Activated naive CD4-positive, alpha-beta T cell (primary cell): Measurements from ENCODE around the gene KCNK5.

Experiments used
- DNase-seq, 4 experiments: peaks; one replicate each; lab custom pipeline; 2025; lab: John Stamatoyannopoulos, UW

KCNK5 gene, protein sequence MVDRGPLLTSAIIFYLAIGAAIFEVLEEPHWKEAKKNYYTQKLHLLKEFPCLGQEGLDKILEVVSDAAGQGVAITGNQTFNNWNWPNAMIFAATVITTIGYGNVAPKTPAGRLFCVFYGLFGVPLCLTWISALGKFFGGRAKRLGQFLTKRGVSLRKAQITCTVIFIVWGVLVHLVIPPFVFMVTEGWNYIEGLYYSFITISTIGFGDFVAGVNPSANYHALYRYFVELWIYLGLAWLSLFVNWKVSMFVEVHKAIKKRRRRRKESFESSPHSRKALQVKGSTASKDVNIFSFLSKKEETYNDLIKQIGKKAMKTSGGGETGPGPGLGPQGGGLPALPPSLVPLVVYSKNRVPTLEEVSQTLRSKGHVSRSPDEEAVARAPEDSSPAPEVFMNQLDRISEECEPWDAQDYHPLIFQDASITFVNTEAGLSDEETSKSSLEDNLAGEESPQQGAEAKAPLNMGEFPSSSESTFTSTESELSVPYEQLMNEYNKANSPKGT

GRCh38 chr6:39228992-39229767 lies at the start of gene KCNK5:
Gene KCNK5, minus strand, starts transcription at chr6:39229475. Its CDS starts 364 bp downstream, at chr6:39229111.
- peak; percentile 14 to 37 (median 34) for DNase-seq

- DNase-seq: no peak
Observed at GRCh38 chr6:39276379-39276995, 47.2 kb upstream of the KCNK5 start.

- no peak for DNase-seq
Observed at GRCh38 chr6:39274903-39275302, 45.6 kb upstream of the KCNK5 start.

- DNase-seq: no peak
Observed at GRCh38 chr6:39274471-39274870, 45.2 kb upstream of the KCNK5 start.

DNA sequence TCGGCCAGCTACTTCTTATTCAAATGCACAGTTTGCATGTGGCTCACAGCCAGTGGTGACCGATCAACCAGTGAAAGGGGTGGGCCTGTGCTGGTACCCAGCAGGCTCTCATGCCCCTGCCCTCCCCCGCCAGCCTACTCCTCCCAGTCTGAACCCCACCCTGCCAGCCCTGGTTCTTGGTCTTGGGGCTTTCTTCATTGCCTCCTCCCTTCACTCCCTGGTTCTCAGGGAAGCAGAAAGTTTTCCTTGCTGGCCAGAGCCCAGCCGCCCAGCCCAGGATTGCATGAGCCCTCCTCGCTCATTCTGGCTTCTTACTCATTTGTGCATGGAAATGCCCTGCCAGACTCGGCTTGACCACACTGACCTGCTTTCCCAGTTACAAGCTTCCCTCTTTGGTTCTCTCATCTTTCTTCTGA lies 44.1 kb upstream of the KCNK5 start:
- no peak for DNase-seq

- no peak for DNase-seq
Observed at GRCh38 chr6:39269961-39270360, 40.7 kb upstream of the KCNK5 start.

DNA sequence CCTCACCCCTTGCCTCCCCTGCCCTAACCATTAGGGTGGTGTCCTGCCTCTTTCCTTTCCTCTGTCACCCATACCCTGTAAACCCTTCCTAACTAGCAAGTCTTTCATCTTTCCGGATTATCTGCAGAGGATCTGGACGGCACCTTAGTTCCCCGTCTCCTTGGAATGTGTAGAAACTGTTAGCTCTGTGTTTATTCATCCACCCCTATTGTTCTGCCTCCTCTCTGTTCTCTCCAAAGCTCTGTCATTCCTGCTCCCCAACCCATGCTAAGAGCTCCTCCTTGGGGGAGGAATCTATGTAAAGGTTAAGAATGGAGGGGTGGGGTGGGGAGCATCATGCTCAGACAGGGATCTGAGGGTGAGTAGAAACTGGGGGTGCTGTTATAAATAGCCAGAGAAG lies 39.4 kb upstream of the KCNK5 start:
- DNase-seq: no peak

- no peak for DNase-seq
Observed at GRCh38 chr6:39268171-39268570, 38.9 kb upstream of the KCNK5 start.

DNA sequence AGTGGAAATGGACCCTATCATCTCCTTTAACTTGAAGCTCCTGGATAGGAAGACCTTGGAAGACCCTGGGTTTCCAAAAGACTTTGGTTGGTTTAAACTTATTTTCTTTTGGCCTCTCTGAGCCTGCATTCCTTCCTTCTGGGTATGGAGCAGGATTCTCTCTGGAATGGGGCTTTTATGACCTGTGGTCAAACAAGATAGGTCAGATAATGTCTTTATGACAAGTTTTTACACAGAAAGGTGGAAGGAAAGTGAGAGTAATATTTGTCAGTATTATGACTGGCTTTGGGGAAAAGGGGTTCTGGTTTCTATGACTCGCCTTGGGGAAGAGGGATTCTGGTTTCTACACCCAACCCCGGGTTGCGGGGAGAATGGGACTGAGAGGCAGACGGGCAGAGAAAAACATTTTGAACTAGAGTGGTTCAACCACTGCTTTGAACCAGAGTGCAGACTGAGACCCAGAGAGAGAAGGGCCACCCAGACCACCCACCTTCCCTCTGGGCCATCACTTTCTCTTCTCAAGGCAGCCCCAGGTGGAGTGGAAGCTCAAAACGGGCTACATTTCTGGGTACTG lies 37.6 kb upstream of the KCNK5 start:
- DNase-seq: no peak

DNA sequence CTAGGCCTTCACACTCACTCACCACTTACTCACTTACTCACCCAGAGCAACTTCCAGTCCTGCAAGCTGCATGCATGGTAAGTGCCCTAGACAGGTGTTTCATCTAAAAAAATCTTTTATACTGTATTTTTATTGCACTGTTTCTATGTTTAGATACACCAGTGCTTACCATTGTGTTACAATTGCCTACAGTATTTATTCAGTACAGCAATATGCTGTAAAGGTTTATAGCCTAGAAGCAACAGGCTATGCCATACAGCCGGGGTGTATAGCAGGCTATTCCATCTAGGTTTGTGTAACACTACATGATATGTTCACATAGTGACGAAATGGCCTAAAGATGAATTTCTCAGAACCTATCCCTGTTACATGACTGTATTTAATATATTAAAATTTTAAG lies 37.1 kb upstream of the KCNK5 start:
- DNase-seq: no peak

DNA sequence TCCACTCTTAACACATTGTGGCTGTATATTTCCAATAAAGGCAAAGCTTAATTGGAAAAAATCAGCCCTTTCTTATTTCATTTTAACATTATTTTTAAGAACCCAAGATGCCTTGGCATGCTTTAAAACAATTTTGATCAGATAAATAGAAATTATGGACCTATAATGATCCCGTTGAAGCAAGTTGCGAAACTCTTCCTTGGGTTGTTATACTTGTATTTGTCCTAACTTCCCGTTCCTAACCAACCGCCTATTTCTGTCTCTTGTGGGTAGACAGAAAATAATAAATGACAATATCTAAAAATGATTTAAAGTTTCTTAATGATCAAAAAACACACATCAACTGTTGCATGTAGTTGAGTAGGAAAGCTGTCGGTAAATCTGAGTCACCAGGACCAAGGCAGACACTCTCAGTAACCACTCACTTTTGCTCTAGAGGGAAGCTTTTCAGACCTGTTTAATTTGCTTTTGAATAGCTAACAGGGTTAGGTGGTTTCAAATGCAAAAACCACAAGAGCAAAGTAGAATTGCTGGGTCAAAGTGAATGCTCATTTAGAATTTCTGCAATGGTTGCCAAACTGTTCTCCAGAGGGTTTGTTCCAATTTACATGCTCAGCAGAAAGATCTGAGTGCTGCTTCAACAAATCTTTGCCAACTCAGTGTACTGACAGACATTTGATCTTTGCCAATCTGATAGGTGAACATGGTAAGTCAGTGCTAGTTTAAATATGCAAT lies 34.2 kb upstream of the KCNK5 start:
- DNase-seq: no peak

- DNase-seq: no peak
Observed at GRCh38 chr6:39261751-39262150, 32.5 kb upstream of the KCNK5 start.

GRCh38 chr6:39260953-39261352 lies 31.7 kb upstream of the KCNK5 start:
- no peak for DNase-seq

DNA sequence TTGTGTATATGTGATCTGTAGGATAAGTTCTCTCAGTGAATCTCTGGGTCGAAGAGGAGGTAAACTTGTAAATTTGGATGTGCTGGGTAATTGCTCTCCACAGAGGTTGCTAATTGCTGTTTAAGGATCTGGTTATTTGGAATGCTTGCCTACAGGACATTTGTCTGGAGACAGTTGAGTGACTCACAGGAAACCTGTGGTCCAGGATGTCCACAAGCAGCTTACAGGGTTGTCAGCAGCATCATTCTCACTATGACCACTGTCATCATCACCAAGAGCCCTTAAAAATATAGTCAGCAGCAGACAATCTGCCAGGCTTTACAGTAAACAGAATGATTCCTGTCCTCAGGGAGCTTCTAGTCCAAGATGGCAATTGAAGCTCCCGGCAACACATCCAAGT lies 31.2 kb upstream of the KCNK5 start:
- DNase-seq: no peak

- DNase-seq: no peak
Observed at GRCh38 chr6:39256294-39256940, 27.1 kb upstream of the KCNK5 start.

DNA sequence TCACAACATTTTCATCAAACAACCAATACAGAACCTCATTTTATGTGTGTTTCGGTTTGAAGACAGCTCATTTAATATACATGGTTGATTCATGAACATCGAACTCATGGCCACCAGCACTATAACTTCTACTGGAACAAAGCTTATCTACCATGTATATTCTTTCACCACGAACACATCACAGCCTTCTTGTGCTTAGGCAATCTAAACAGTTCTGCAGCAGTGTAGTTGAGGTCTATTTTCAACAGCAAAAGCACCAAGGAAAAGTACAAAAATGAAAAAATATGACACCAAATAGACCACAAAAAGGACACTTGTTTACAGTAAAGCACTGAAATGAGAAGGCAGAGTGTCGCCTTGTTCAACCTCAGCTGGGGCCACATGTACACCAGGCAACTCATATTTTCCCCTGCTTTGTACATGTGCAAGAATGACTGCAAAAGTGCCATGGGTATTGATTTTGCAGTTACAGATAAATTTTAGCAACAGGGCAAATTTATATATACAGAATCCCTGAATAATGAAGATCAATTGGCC lies 25.8 kb upstream of the KCNK5 start:
- no peak for DNase-seq

GRCh38 chr6:39251406-39251805 lies 22.1 kb upstream of the KCNK5 start:
- no peak for DNase-seq

DNA sequence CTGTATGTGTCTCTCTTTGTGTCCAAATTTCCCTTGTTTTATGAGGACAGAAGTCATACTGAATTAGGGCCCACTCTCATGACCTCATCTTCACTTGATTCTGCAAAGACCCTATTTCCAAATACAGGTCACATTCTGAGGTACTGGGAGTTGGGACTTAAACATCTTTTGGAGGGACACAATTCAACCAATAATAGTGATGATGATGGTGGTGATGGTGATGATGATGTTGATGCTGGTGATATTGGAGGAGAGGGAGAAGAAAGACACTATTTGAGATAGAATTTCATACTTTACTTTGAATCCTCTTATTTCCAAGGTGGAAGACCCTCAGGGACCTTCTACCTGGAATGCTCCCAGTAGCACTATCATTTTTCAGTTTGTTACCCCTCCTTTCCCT lies 21.2 kb upstream of the KCNK5 start:
- DNase-seq: no peak

DNA sequence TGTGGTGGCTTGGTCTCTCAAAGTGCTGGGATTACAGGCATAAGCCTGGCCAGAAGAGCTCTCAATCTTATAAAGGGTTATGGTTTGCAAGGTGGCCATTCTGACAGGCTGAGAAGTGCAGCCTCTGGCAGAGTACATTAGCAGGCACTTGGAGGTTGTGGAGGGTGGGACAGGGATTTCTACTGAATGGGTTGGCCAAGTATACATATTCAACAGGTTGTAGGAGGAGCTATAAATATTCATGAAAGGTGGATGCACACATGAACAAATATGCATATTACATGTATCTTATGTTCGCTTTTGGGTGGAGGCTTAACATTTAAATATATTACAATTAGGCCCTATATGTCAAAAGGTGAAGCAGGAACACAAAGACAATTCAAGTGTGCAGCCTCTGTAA lies 20.0 kb upstream of the KCNK5 start:
- no peak for DNase-seq

- DNase-seq: no peak
Observed at GRCh38 chr6:39247667-39248194, 18.5 kb upstream of the KCNK5 start.

DNA sequence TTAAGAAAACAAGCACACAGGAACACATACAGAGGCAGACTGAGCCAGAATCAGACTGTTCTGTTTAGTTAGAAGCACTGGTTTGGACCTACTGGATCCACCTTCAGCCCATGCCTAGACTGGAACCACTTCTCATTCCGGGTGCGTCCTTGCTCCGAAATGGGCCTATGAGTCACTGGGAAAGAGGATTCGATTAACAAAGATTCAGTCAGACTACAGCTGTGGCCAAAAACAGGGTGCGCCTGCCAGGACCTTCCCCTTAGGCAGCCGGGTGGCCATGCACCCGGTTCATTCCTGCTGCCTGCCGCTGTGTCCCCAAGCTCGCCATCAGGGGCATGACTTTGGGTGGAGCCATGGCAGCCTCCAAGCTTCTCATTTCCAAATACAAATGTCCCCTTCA lies 14.5 kb upstream of the KCNK5 start:
- no peak for DNase-seq
